H9 (cell line): Measurements from ENCODE around the gene HDLBP. TPM values are rescaled to one million over a fixed set of nuclear protein-coding genes. Genes with fewer than 3 reads are reported as not detected.
"Not testable (repeated sequence)": the region's sequence is repeated elsewhere in the genome, so short reads cannot be mapped to it uniquely, and the experiment has no call there.

Experiments used
- DNase-seq: peaks from one replicate; pipeline ENCODE4 v3.0.0-alpha.2; 2017
- H2AFZ ChIP-seq: one replicate; pipeline ENCODE4 v1.6.1; 2013; ENCODE audit warnings: mild to moderate bottlenecking, low read length, control low read depth, moderate library complexity
- H2AK5ac ChIP-seq: 2 replicates; pipeline ENCODE4 v1.6.1; 2013; ENCODE audit warnings: low read length, control low read depth, mixed read lengths; ENCODE audit not compliant: insufficient read length
- H2BK120ac ChIP-seq: one replicate; pipeline ENCODE4 v1.6.1; 2013; ENCODE audit warnings: low read depth, mild to moderate bottlenecking, low read length, control low read depth, inconsistent platforms; ENCODE audit not compliant: poor library complexity, severe bottlenecking
- H2BK12ac ChIP-seq: 2 replicates; pipeline ENCODE4 v1.6.1; 2013; ENCODE audit warnings: low read length, control low read depth, mixed read lengths, low read depth; ENCODE audit not compliant: insufficient read length
- H2BK15ac ChIP-seq: 2 replicates; pipeline ENCODE4 v1.6.1; 2013; ENCODE audit warnings: low read depth, low read length, control low read depth
- H2BK20ac ChIP-seq: one replicate; pipeline ENCODE4 v1.6.1; 2013; ENCODE audit warnings: low read depth, mild to moderate bottlenecking, low read length, control low read depth, inconsistent platforms; ENCODE audit not compliant: poor library complexity, severe bottlenecking
- H2BK5ac ChIP-seq: 2 replicates; pipeline ENCODE4 v1.6.1; 2013; ENCODE audit warnings: low read length, control low read depth, mixed read lengths; ENCODE audit not compliant: insufficient read length
- H3K14ac ChIP-seq: 2 replicates; pipeline ENCODE4 v1.6.1; 2013; ENCODE audit warnings: low read length, control low read depth; ENCODE audit not compliant: insufficient read depth
- H3K18ac ChIP-seq: 2 replicates; pipeline ENCODE4 v1.6.1; 2013; ENCODE audit warnings: low read depth, mild to moderate bottlenecking, mixed read lengths, low read length, control low read depth; ENCODE audit not compliant: insufficient read length
- H3K23ac ChIP-seq: 2 replicates; pipeline ENCODE4 v1.6.1; 2013; ENCODE audit warnings: low read length, control low read depth, mixed read lengths, low read depth; ENCODE audit not compliant: insufficient read length
- H3K23me2 ChIP-seq: 2 replicates; pipeline ENCODE4 v1.6.1; 2013; ENCODE audit warnings: low read depth, mild to moderate bottlenecking, mixed read lengths, low read length, control low read depth; ENCODE audit not compliant: insufficient read length, poor library complexity, severe bottlenecking
- H3K27ac ChIP-seq: 2 replicates; pipeline ENCODE4 v1.5.1; 2013; ENCODE audit warnings: low read length, control low read depth, mixed read lengths, low read depth; ENCODE audit not compliant: insufficient read length
- H3K27me3 ChIP-seq: 2 replicates; pipeline ENCODE4 v1.6.1; 2013; ENCODE audit warnings: low read length, control low read depth, inconsistent platforms; ENCODE audit not compliant: insufficient read depth
- H3K4ac ChIP-seq: 2 replicates; pipeline ENCODE4 v1.6.1; 2013; ENCODE audit warnings: low read depth, mild to moderate bottlenecking, control low read depth, inconsistent platforms, low read length, moderate library complexity
- H3K4me1 ChIP-seq: 2 replicates; pipeline ENCODE4 v1.6.1; 2013; ENCODE audit warnings: low read length, control low read depth, inconsistent platforms; ENCODE audit not compliant: insufficient read depth
- H3K4me2 ChIP-seq: 2 replicates; pipeline ENCODE4 v1.6.1; 2013; ENCODE audit warnings: low read length, control low read depth, mixed read lengths; ENCODE audit not compliant: insufficient read length, insufficient read depth
- H3K56ac ChIP-seq: 2 replicates; pipeline ENCODE4 v1.6.1; 2013; ENCODE audit warnings: low read depth, mild to moderate bottlenecking, mixed read lengths, low read length, control low read depth; ENCODE audit not compliant: insufficient read length
- H3K79me1 ChIP-seq: 2 replicates; pipeline ENCODE4 v1.6.1; 2013; ENCODE audit warnings: low read depth, mild to moderate bottlenecking, moderate library complexity, low read length, control low read depth, inconsistent platforms; ENCODE audit not compliant: insufficient read depth, poor library complexity, severe bottlenecking
- H3K79me2 ChIP-seq: 2 replicates; pipeline ENCODE4 v1.6.1; 2013; ENCODE audit warnings: low read length, control low read depth, inconsistent platforms; ENCODE audit not compliant: insufficient read depth
- H3K9ac ChIP-seq: 2 replicates; pipeline ENCODE4 v1.6.1; 2013; ENCODE audit warnings: low read length, control low read depth, mixed read lengths; ENCODE audit not compliant: insufficient read length; ENCODE audit errors: extremely low read depth
- H3K9me3 ChIP-seq: one replicate; pipeline ENCODE4 v1.6.1; 2013; ENCODE audit warnings: low read depth, low read length, inconsistent platforms; ENCODE audit not compliant: control insufficient read depth
- H3T11ph ChIP-seq: one replicate; pipeline ENCODE4 v1.6.1; 2013; ENCODE audit warnings: mild to moderate bottlenecking, low read length, control low read depth, inconsistent platforms
- H4K20me1 ChIP-seq: one replicate; pipeline ENCODE4 v1.6.1; 2013; ENCODE audit not compliant: control insufficient read depth, insufficient read length, insufficient read depth
- H4K5ac ChIP-seq: 2 replicates; pipeline ENCODE4 v1.6.1; 2013; ENCODE audit warnings: low read depth, mild to moderate bottlenecking, mixed read lengths, low read length, control low read depth; ENCODE audit not compliant: insufficient read length
- H4K8ac ChIP-seq: replicated peaks from 2 replicates; pipeline ENCODE4 v1.6.1; 2013; ENCODE audit warnings: low read length, control low read depth, mixed read lengths, low read depth; ENCODE audit not compliant: insufficient read length
- H4K91ac ChIP-seq: 2 replicates; pipeline ENCODE4 v1.6.1; 2013; ENCODE audit warnings: low read depth, mild to moderate bottlenecking, moderate library complexity, mixed read lengths, low read length, control low read depth; ENCODE audit not compliant: insufficient read length
- H3K27ac Mint-ChIP-seq, 3 experiments: 2 replicates in 2 of 3; 3 replicates in 1 of 3; pipeline ENCODE4 v1.8.0; 2020 to 2021; ENCODE audit warnings: mixed read lengths in 3 of 3, mild to moderate bottlenecking in 1 of 3, moderate library complexity in 1 of 3
- H3K27me3 Mint-ChIP-seq: 2 replicates; pipeline ENCODE4 v1.8.0; 2021; ENCODE audit warnings: low read depth, mild to moderate bottlenecking, moderate library complexity, mixed read lengths
- H3K36me3 Mint-ChIP-seq, 3 experiments: 2 replicates in 2 of 3; 3 replicates in 1 of 3; pipeline ENCODE4 v1.8.0; 2020 to 2021; ENCODE audit warnings: low read depth in 3 of 3, mixed read lengths in 3 of 3; ENCODE audit not compliant: insufficient read depth in 1 of 3
- H3K4me1 Mint-ChIP-seq, 2 experiments: 2 replicates each; pipeline ENCODE4 v1.8.0; 2020; ENCODE audit warnings: mixed read lengths in 2 of 2
- H3K4me3 Mint-ChIP-seq, 2 experiments: 2 replicates in 1 of 2; 3 replicates in 1 of 2; pipeline ENCODE4 v1.8.0; 2020 to 2021; ENCODE audit warnings: mild to moderate bottlenecking in 2 of 2, mixed read lengths in 2 of 2, moderate library complexity in 1 of 2
- H3K9me3 Mint-ChIP-seq, 2 experiments: 2 replicates in 1 of 2; 3 replicates in 1 of 2; pipeline ENCODE4 v1.8.0; 2020; ENCODE audit warnings: mild to moderate bottlenecking in 2 of 2, mixed read lengths in 2 of 2, moderate library complexity in 1 of 2
- WGBS: extraction: QIAGEN DNeasy Blood & Tissue Kit; methylation state at CpG from one replicate; pipeline ENCODE4 v1.1.7; 2013; ENCODE audit warnings: missing lambda C conversion rate, low lambda C conversion rate, mixed read lengths; ENCODE audit not compliant: insufficient read length; ENCODE audit errors: extremely low coverage; 5-methylcytosine and 5-hydroxymethylcytosine counted together
- total RNA-seq: library from RNA; stranded (reverse); gene quantifications from 2 replicates; pipeline ENCODE4 v1.2.1, GENCODE V29; 2021
- TF ChIP-seq, protein P1 (sequence below): fragments of 200-600 bp; sonication (generic); conservative IDR thresholded peaks from 3 replicates; pipeline ENCODE4 v1.8.0; 2021; ENCODE audit warnings: antibody characterized with exemption, mild to moderate bottlenecking

Gene HDLBP
- total RNA-seq, 1 experiment from 2014 or later, result 364 TPM

- Histone ChIP-seq H4K20me1 (no peaks in the 10 kb centered on the region), H3K18ac (no peak overlapping the region), H3K9me3 (no peaks in the 10 kb centered on the region), H3K23ac (no peak overlapping the region), H2AK5ac (no peak overlapping the region), H3K23me2 (no peaks in the 10 kb centered on the region), H3K14ac (no peak overlapping the region), H2BK20ac (no peak overlapping the region), H4K8ac (no peak overlapping the region), H3K9ac (no peak overlapping the region), H3K56ac (no peak overlapping the region), H3K4me1 (no peaks in the 10 kb centered on the region), H2AFZ (no peak overlapping the region), H3K79me1 (peaks cover 7% of the 10 kb centered on the region), H2BK120ac (no peak overlapping the region), H3K4ac (no peak overlapping the region), H3K79me2 (peaks cover 43% of the 10 kb centered on the region; the same call in 1 of the 2 replicates), H2BK12ac (no peak overlapping the region), H2BK15ac (no peak overlapping the region), H3K4me2 (no peak overlapping the region), H2BK5ac (no peak overlapping the region), H4K5ac (no peak overlapping the region), H4K91ac (no peak overlapping the region), H3K27me3 (no peaks in the 10 kb centered on the region), H3T11ph (no peak overlapping the region), H3K27ac (no peak overlapping the region)
- DNase-seq, result no peak
- Mint-ChIP-seq H3K4me1 (peaks cover 10 to 16% of the 10 kb centered on the region in 2 experiments), H3K36me3 (peaks cover 4 to 11% (median 6%) of the 10 kb centered on the region in 3 experiments; a peak in 4 of 7 replicates), H3K27ac (peak overlapping the region in 2 of 3 experiments; percentile 23 to 57; a peak in 2 of 7 replicates), H3K27me3 (no peaks in the 10 kb centered on the region), H3K9me3 (no peaks in the 10 kb centered on the region), H3K4me3 (no peak overlapping the region)
- WGBS, result no CpG with 5 or more reads among the region's 7 CpGs
- TF ChIP-seq, protein P1, sequence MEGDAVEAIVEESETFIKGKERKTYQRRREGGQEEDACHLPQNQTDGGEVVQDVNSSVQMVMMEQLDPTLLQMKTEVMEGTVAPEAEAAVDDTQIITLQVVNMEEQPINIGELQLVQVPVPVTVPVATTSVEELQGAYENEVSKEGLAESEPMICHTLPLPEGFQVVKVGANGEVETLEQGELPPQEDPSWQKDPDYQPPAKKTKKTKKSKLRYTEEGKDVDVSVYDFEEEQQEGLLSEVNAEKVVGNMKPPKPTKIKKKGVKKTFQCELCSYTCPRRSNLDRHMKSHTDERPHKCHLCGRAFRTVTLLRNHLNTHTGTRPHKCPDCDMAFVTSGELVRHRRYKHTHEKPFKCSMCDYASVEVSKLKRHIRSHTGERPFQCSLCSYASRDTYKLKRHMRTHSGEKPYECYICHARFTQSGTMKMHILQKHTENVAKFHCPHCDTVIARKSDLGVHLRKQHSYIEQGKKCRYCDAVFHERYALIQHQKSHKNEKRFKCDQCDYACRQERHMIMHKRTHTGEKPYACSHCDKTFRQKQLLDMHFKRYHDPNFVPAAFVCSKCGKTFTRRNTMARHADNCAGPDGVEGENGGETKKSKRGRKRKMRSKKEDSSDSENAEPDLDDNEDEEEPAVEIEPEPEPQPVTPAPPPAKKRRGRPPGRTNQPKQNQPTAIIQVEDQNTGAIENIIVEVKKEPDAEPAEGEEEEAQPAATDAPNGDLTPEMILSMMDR, result 0 out of 3 replicates have a peak, but pooled peaks have one; percentile 13
These were observed 20.0 kb downstream of the HDLBP start for GRCh38 chr2:241295326-241296095.

GRCh38 chr2:241293378-241293797 lies 22.1 kb downstream of the HDLBP start:
- not testable (repeated sequence) for H3K9ac ChIP-seq, H4K20me1 ChIP-seq, H4K5ac ChIP-seq, H3K18ac ChIP-seq, H3K23ac ChIP-seq, H3K56ac ChIP-seq, H3K27ac Mint-ChIP-seq, H3K23me2 ChIP-seq, H2BK15ac ChIP-seq, H2BK5ac ChIP-seq, H2AK5ac ChIP-seq, H4K8ac ChIP-seq, H3K4me1 ChIP-seq, H2BK20ac ChIP-seq, H3K4me3 Mint-ChIP-seq, DNase-seq, H2BK120ac ChIP-seq, H3K9me3 Mint-ChIP-seq, H3K79me1 ChIP-seq, H2AFZ ChIP-seq, H4K91ac ChIP-seq, H3K27me3 ChIP-seq, H3K4me1 Mint-ChIP-seq, H2BK12ac ChIP-seq, H3T11ph ChIP-seq, H3K14ac ChIP-seq, H3K27ac ChIP-seq, H3K9me3 ChIP-seq, H3K4me2 ChIP-seq, H3K4ac ChIP-seq, H3K27me3 Mint-ChIP-seq
- peaks cover 34% of the 10 kb centered on the region; the same call in 1 of the 2 replicates for H3K79me2 ChIP-seq
- peaks cover 4 to 11% (median 6%) of the 10 kb centered on the region in 3 experiments; a peak in 4 of 7 replicates for H3K36me3 Mint-ChIP-seq
- no CpG with 5 or more reads among the region's 7 CpGs for WGBS
